HG02885 (cell line): Measurements from ENCODE around the gene DBH.
"Not testable (repeated sequence)": the region's sequence is repeated elsewhere in the genome, so short reads cannot be mapped to it uniquely, and the experiment has no call there.

Experiments
- ATAC-seq: cut with Tn5 transposase; IDR thresholded peaks from one replicate; pipeline ENCODE4 v1.9.1; 2021; ENCODE audit warnings: mild to moderate bottlenecking; ENCODE audit not compliant: unreplicated experiment, poor library complexity

Gene DBH

DNA sequence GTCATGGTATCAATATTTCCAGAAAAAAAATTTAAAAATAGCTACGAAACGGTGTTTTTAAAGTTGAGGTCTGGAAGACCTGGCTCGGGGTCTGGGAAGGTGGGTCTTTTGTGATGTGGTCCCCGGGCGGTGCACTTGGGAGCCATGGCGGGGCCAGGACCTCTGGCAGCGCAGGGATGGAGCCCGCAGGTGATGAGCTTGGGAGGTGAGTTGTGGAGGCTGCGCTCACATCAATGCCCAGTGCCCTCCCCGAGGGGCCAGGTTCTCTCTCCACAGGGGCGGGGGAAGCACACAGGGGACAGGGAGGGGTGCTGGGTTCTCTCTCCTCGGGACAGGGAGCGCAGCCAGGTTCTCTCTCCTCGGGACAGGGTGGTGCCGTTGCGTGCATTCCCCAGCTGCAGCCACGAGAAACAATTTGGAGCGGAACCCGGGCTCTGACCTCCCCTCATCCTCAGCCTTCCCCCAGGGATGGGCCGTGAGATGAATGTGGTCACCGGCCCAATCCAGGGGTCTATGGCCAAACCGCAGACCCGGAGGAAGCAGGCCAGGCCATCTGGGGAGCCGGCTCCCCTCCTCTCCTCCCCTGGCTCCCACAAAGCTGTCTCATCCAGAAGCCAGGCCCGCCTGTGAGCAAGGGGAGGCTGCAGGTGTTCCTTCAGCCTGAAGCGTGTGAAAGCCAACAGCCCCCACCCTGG lies 25.8 kb downstream of the DBH start:
- no peak for ATAC-seq

DNA sequence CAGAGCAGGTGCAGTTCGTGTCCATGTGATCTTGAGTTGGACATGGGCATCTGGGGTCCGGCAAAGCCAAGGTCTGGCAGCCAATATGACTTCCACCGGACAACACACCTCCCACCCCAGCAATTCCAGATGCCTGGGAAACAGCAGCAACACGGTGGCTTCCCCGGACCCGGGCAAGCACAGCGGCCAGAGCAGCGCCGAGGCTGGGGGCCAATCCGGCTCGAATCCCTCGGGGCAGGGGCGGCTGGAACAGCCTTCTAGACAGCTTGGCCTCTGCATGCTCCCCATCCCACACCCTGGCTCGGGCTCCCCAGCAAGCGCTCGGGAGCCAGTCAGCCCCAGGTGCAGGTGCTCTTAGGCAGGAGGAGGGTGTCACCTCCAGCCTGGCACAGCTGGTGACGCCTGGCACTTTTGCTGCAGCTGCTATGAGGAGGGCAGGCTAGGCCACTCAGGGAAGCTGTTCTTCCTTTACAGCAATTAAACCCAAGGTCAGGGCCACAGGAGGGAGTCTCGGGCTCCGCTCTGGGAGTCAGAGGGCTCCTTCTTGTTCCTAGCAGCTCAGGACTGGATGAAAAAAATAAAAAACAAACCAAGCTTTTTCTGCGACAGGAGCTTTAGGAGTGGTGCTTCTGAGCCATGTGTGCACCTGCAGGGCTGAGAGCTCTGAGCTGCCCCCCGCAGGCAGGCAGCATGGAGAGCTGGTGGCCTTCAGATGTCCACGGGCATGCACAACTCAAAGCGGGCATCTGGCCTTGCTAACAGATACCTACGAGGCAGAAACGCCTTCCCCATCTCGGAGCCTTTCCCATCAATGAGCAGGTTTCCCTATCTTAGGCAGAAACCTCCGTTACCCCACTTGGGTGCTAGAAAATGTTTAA lies 28.2 kb downstream of the DBH start:
- ATAC-seq, result no peak

GRCh38 chr9:133665096-133665495 lies 28.9 kb downstream of the DBH start:
- ATAC-seq, result no peak

GRCh38 chr9:133665535-133665934 lies 29.4 kb downstream of the DBH start:
- ATAC-seq, result no peak

- ATAC-seq, result no peak
Observed at GRCh38 chr9:133666387-133666786, 30.2 kb downstream of the DBH start.

DNA sequence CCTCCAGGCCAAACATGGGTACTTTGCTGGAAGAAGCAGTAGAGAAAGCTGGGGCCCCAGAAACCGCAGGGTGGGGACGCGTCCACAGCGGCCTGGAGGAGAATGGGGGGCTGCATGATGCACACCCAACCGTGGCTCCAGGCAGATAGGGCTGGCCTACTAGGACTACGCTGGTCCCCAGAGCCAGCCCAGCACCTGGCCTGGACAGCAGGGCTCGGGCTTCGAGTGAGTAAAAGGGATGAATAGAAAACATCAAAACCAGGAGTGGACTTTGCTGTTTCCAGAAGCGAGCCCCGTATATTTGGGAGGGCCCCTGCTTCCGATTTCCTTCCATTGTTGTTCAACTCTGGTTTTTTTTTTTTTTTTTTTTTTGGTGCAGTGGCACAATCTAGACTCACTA lies 30.7 kb downstream of the DBH start:
- no peak for ATAC-seq

DNA sequence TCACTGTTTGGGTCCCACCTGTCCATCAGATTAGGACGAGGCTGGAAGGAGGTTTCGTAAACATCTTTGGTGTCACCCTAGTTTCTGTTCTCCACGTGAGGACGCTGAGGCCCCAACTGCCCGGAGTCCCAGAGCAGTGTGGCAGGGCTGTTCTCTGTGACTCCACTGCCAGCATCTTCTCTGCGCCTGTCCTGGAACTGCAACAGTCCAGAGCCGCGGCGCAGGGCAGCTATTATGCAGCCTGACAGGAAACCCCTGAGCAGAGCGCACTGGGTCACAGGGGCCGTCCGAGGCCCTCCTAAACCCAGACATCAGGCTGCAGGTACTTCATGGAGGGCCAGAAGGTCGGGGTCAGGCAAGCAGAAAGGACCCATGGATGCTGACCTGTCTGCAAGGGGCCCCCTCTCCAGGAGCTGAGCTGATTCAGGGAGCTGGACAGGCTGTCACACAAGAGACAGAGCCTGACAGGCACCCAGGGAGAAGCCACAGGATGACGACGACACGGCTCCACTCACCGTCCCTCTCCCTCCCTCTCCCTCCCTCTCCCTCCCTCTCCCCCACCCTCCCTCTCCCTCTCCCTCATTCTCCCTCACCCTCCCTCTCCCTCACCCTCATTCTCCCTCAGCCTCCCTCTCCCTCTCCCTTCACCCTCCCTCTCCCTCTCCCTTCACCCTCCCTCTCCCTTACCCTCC lies 31.7 kb downstream of the DBH start:
- ATAC-seq, result no peak

GRCh38 chr9:133669182-133669801 lies 33.1 kb downstream of the DBH start:
- no peak for ATAC-seq

- no peak for ATAC-seq
Observed at GRCh38 chr9:133670466-133670865, 34.3 kb downstream of the DBH start.

DNA sequence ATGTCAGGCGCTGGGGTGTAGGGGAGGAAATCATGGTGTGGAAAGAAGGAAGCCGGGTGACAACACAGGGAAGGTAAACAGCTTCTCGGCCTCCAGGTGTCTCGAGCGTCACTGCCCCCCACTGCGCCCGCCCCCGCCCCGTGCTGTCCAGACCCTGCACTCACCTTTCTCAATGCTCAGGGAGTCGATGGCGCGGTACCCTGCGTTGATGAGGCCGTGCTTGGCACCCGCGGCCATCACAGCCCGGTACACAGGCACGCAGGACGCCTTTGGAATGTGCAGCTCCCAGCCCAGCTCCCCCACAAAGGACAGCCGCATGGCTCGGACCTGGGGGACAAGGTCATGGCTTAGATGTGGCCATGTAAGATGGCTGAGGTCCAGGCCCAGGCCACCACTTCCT lies 35.2 kb downstream of the DBH start:
- ATAC-seq, result no peak

DNA sequence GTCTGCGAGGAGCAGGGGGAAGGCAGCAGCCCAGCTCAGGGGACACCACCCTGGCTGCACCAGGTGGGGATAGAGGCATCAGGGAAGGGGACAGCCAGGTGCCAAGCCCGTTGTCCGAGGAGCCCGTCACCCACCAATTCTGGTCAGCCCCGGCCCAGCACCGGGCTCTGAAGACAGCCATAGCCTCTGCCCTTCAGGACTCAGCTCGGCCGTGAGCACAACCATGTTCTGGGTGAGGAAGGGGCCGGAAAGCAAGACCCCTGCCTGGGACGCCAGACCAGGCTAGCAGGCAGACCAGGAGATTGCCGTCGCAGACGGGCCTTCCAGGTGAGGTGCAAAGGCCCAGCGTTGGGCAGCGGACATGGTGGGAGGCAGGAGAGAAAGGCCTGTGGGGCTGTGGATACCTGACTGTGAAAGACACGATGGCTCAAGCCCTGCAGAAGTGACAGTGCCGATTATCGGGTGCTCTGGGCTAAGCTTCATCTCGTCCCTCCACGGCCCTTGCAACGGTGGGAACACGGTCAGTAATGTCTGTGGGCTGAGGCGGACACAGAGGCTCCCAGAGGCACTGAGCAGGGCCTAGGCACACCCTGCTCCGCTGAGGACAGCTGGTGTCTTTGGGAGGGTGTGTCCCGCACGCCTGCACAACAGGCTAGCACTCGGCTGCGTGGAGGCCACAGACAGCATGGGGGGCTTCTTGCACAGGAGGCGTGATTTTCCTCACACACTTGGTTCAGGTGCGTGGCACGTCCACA lies 36.5 kb downstream of the DBH start:
- no peak for ATAC-seq

GRCh38 chr9:133673258-133673655 lies 37.1 kb downstream of the DBH start:
- no peak for ATAC-seq

GRCh38 chr9:133674091-133674490 lies 37.9 kb downstream of the DBH start:
- ATAC-seq, result no peak

GRCh38 chr9:133675796-133676195 lies 39.6 kb downstream of the DBH start:
- not testable (repeated sequence) for ATAC-seq

GRCh38 chr9:133676450-133676849 lies 40.3 kb downstream of the DBH start:
- no peak for ATAC-seq

GRCh38 chr9:133677126-133678010 lies 41.2 kb downstream of the DBH start:
- ATAC-seq, result no peak

DNA sequence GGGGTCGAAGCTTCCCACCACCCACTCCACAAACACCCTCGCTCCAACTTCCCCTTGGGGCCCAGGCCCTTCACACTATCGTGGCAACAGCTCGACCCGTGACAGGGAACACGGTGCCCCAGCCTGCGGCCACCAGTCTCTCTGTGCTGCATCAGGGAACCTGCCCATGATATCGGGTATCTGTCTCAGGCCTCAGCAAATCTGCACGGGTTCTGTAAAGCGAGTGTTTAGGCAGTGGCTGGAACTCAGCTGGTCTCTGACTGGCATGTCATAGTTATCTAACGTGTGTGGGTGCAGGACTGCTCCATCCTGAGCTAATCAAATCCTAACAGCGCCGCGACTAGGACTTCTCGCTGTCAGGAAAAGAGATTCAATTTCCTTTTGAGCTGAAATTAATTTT lies 42.9 kb downstream of the DBH start:
- ATAC-seq, result no peak

GRCh38 chr9:133679466-133680061 lies 43.4 kb downstream of the DBH start:
- no peak for ATAC-seq
